ENCODE results near the gene DDX24.

DNA sequence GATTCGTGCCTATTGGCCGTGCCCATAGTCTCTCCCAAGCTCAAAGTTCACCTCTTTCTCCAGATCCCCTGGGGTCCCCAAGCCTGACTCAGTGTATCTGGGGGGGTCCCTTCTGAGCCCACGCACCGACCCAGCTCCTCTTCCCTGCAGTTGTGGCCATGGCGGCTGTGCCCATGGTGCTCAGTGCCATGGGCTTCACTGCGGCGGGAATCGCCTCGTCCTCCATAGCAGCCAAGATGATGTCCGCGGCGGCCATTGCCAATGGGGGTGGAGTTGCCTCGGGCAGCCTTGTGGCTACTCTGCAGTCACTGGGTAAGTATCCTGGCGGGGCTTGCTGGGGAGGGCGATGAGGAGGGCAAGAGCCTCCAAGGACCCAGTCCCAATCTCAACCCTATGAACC, 34.6 kb upstream of the DDX24 start:
- TF ChIP-seq CTCF (optimal IDR thresholded peaks at IDR 0.05 in 1 of 3, IDR thresholded peaks at IDR 0.05 in 1 of 3, conservative IDR thresholded peaks at IDR 0.05 in 1 of 3; ENCODE audit: extremely low read depth in 1 of 3, insufficient read depth in 2 of 3, low read length in 3 of 3) (no peak), EZH2 (IDR thresholded peaks at IDR 0.05; ENCODE audit: low read length) (no peak)

Measured in keratinocyte (primary cell).